NCI-H146 treated with DMSO at 0.1 percent for 48 hours (cell line): ENCODE data around the gene IL19.
"Not testable (repeated sequence)": the region's sequence is repeated elsewhere in the genome, so short reads cannot be mapped to it uniquely, and the experiment has no call there.

Experiments used
- DNase-seq: peaks from one replicate; lab custom pipeline; 2025; ENCODE audit not compliant: unreplicated experiment; lab: John Stamatoyannopoulos, UW

Gene IL19

GRCh38 chr1:206828765-206829164, 58.2 kb downstream of the IL19 start:
- no peak for DNase-seq

DNA sequence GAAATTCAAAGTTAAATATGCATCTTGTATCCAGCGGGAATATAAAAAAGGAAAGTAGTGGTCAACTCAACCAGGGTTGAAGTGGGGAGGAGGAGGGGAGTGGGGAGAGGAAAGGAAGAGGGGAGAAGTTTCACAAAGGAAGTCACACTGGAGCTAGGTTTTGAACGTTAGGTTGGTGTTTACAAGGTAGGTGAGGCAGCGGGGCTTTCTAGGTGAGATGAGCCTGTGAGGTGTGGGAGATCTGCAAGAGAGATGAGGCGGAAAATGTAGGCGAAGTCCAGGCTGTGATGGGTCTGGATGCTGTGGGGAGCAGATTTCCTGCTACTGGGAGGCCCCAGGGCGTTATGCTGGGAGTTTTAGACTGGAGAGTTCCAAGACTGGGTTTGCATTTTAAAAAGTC, 58.7 kb downstream of the IL19 start:
- DNase-seq = no peak

- no peak for DNase-seq
Measured at GRCh38 chr1:206829875-206830274, 59.3 kb downstream of the IL19 start.

DNA sequence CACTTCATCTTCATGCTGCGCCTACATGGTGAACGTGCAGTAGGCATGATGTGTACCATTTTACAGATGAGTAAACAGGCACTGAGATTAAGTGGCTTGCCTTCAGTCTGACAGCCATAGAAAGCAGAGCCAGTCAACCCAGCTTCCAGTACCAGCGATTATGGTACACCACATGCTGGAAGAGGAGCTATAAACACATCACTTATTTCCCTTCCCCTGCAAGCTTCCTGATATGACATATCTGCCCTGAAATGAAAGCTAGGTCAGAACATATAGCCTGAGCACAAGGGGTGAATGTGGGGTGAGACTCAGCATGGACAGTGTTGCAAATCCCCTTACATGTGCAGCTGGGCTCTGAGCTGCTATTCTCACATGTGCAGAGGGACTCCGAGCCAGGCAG, 61.1 kb downstream of the IL19 start:
- no peak for DNase-seq

DNA sequence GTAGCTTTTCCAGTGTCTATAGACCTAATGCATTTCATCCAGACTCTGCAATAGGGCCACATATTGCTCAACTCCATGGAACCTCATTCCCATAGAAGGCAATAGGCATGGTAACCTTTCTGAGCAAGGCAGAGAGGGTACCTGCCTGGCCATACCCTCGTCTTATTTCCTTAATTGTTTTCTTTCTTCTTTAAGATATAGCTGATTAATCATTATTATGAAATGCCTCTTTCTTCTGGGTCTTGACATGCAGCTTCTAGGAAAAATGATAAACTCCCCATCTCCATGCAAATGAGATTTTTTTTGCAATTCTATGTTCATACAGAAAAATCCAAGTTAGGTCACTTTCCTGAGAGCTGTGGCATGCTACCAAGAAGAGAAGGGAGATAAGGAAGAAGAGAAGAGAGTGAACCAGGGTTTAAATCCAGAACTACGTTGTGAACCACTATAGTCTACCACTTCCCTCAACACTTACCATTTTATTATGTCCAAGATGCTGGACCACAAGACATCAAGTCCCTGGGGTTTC, 61.8 kb downstream of the IL19 start:
- no peak for DNase-seq

GRCh38 chr1:206833106-206833680, 62.6 kb downstream of the IL19 start:
- no peak for DNase-seq

DNA sequence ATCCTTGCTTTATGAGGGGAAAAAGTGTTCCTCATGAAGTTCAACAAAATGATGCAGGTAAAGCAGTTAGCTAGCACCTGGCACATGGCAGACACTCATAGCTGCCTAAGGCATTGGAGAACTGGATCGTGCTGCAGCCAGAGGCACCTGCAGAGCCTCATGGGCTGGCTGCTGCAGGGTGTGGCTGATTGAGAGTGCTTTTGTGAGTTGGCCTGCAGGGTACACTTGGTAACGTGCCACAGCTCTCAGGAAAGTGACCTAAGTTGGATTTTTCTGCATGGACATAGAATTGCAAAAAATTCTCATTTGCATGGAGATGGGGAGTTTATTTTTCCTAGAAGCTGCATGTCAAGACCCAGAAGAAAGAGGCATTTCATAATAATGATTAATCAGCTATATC, 63.2 kb downstream of the IL19 start:
- DNase-seq = no peak

GRCh38 chr1:206834217-206834616, 63.6 kb downstream of the IL19 start:
- DNase-seq = no peak

GRCh38 chr1:206834711-206835110, 64.1 kb downstream of the IL19 start:
- DNase-seq = no peak

DNA sequence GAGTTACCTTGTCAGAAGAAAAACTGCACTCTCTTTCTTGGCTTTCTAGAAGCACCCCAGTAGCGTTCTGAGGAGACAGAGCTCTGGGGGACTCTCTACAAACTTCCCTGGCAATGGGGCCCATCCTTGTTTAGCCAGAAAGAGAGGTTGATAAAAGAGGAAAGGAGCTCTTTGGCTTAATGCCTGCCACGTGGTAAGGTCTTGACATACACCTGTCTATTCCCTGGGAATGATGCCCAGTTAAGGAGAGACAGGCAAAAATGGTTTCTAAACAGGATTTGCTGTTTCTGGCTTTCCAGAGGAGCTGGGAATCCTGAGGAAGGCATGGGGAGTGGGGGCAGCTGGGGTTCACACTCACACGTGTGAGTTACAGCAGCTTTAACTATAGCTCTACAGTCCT, 64.6 kb downstream of the IL19 start:
- no peak for DNase-seq

DNA sequence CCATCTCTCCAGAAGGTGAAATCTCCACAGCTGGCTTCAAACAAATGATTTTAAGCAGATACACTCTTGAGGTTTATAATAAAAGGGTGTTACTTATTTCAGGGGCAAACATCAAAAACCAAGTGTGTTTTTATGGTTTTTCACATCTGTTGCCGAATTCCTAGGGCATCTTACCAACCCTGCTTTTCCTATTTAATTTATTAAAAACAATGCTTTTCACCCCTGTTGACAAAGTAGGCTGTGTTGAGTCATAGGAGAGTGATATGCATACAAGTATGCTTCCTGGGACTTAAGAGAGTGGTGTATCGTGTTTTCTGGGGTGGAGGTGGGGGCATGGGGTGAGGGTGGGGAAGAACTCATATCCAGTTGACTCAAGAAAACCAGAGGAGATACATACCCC, 65.5 kb downstream of the IL19 start:
- no peak for DNase-seq

GRCh38 chr1:206839006-206839560, 68.5 kb downstream of the IL19 start:
- DNase-seq = no peak

DNA sequence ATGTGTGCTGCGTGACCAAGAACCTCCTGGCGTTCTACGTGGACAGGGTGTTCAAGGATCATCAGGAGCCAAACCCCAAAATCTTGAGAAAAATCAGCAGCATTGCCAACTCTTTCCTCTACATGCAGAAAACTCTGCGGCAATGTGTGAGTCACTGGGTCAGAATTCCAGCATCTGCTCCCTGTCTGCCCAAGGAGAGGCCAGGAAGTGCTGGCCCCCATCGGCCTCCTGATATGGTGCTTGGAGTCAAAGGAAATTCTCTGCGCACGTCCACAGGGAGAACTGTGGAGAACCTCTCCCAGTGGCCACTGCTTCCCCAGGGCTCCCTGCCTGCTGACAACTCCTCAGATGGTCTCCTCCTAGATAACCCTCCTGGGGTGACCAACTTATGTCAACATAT, 69.3 kb downstream of the IL19 start:
- DNase-seq = no peak

GRCh38 chr1:206841609-206842323, 71.2 kb downstream of the IL19 start:
- DNase-seq = no peak

DNA sequence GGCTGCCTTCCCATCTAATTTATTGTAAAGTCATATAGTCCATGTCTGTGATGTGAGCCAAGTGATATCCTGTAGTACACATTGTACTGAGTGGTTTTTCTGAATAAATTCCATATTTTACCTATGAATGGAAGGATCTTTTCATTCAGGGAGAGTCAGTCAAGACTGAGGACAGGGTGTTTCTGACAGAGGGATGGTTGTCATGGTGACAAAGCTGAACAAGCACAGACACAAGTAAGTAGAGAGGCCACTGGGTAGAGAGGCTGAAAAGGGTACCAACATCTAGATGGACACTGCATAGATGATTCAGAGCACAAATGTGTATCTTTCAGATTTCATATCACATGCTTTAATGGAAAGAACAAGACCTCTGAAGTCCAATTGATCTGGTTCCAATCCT, 72.3 kb downstream of the IL19 start:
- DNase-seq = no peak

DNA sequence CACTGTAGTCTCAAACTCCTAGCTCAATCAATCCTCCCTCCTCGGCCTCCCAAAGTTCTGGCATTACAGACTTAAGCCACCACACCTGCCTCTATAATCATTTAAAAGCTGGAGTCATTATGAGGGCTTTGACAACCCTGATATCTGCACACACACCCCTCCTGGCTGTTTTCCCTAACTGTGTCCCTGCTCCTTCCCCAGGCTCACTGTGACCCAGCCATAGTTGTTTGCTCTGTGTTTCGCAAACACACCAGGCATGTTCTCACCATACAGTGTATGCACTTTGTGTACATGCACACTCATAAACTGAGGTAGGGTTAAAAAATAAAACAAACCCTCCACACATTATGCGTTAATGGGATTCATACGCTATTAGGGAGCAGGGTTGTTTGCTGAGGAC, 73.1 kb downstream of the IL19 start:
- no peak for DNase-seq

GRCh38 chr1:206846487-206846886, 75.9 kb downstream of the IL19 start:
- DNase-seq = no peak

DNA sequence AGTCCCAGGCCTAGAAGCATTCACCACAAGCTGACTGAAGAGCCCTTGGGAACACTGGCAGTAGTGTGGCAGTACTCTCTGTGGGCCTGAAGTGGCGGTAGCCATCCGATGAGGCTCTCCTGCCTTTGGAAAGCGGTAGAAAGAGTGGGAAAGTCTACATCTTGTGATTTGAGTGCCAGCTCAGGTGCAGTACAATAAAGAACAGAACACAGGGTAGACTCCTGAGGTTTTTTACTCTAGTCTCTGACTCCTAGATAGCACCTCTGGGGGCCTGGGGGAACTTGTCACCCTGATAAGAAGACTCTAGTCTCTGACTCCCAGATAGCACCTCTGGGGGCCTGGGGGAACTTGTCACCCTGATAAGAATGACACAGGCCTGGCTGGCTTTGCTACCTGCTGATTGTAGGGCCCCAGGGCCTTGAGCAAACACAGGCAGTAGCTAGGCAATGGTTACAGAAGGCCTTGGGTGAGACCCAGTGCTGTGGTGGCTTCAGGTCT, 76.8 kb downstream of the IL19 start:
- DNase-seq = no peak

GRCh38 chr1:206847946-206848345, 77.4 kb downstream of the IL19 start:
- no peak for DNase-seq

DNA sequence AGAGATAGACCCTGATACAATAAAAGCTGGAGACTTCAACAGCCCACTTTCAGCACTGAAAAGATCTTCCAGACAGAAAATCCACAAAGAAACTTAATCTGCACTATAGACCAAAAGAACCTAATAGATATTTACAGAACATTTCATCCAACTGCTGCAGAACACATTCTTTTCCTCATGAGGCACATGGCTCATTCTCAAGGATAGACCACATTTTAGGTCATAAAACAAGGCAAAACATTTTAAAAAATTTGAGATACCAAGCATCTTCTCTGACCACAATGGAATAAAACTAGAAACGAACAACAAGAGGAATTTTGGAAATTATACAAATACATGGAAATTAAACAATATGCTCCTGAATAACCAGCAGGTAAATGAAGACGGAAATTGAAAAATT, 79.8 kb downstream of the IL19 start:
- DNase-seq = no peak

DNA sequence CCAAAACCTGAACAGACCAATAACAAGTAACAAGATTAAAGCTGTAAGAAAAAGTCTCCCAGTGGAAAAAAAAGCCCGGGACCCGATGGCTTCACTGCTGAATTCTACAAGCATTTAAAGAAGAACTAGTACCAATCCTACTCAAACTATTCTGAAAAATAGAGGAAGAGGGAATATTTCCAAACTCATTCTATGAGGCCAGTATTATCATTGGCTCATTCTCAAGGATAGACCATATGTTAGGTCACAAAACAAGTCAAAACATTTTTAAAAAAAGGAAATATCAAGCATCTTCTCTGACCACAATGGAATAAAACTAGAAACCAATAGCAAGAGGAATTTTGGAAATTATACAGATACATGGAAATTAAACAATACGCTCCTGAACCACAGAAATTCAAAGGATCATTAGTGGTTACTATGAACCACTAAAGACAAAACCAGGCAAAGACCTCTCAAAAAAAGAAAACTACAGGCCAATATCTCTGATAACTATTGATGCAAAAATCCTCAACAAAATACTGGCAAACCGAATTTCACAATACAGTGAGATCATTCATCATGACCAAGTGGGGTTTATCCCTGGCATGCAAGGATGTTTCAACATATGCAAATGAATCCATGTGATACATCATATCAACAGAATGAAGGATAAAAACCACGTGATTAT, 80.9 kb downstream of the IL19 start:
- no peak for DNase-seq

DNA sequence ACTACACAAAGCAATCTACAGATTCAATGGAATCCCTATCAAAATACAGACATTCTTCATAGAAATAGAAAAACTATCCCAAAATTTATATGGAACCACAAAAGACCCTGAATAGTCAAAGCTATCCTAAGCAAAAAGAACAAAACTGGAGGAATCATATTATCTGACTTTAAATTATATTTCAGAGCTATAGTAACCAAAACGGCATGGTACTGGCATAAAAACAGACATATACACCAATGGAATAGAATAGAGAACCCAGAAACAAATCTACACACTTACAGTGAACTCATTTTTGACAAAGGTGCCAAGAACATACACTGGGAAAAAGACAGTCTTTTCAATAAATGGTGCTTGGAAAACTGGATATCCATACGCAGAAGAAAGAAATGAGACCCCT, 82.1 kb downstream of the IL19 start:
- not testable (repeated sequence) for DNase-seq
